Measurements from ENCODE around the gene TMEM121.
"Not testable (repeated sequence)": the region's sequence is repeated elsewhere in the genome, so short reads cannot be mapped to it uniquely, and the experiment has no call there.

Gene TMEM121

GRCh38 chr14:105561345-105561744, 35.0 kb downstream of the TMEM121 start:
- DNase-seq (ENCODE audit: low read depth); H3K4me3 ChIP-seq (ENCODE audit: low read depth, low read length): not testable (repeated sequence)

GRCh38 chr14:105562713-105563346, 36.4 kb downstream of the TMEM121 start:
- no peak for DNase-seq (ENCODE audit: low read depth)
- no peak overlapping the region for H3K4me3 ChIP-seq (ENCODE audit: low read depth, low read length)
- TF ChIP-seq CTCF (IDR thresholded peaks at IDR 0.05; ENCODE audit: low read depth, low read length, missing control alignments), result no peak

DNA sequence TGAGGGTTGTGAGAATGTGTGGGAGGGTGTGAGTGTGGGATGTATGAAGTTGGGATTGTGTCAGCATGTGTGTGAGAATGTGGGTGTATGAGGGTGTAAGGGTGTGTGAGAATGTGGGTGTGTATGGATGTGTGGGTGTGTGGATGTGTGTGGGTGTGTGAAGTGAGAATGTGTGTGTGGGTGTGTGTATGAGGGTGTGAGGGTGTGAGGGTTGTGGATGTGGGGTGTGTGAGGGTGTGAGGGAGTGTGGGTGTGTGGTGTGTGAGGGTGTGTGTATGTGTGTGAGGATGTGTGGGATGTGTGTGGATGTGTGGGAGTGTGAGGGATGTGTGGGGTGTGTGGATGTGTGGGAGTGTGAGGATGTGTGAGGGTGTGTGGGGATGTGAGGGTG, 37.0 kb downstream of the TMEM121 start:
- no peak for TF ChIP-seq CTCF (IDR thresholded peaks at IDR 0.05; ENCODE audit: low read depth, low read length, missing control alignments)
- no peak for DNase-seq (ENCODE audit: low read depth)
- H3K4me3 ChIP-seq (ENCODE audit: low read depth, low read length), result no peak overlapping the region

GRCh38 chr14:105564536-105564935, 38.2 kb downstream of the TMEM121 start:
- not testable (repeated sequence) for H3K4me3 ChIP-seq (ENCODE audit: low read depth, low read length); DNase-seq (ENCODE audit: low read depth)

DNA sequence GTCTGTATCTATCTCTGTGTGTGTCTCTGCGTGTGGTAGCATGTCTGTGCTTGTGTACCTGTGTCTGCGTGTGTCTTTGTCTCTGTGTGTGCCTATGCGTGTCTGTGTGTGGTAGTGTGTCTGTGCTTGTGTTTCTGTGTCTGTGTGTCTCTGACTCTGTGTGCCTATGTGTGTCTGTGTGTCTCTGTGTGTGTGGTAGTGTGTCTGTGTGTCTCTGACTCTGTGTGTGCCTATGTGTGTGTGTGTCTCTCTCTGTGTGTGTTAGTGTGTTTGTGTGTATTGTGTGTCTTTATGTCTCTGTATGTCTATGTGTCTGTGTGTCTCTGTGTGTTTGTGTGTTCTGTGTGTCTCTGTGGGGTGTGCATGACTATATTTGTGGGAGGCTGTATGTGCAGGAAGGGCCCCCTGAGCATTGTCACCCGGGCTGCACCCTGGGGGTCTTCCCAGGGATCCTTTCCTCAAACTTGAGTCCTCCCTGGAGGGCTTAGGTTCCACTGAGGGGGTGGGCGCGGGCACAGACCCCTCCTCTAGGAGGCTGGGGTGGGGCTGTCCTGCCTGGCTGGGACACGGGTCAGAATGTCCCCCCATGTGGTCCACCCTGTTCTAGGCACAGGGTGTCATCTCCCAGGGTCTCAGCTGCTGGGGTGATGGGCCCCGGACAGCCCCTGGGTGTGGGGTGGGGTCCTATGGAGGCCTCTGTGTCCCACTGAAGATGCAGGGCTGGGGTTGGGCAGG, 39.0 kb downstream of the TMEM121 start:
- H3K4me3 ChIP-seq (ENCODE audit: low read depth, low read length); DNase-seq (ENCODE audit: low read depth): not testable (repeated sequence)

DNA sequence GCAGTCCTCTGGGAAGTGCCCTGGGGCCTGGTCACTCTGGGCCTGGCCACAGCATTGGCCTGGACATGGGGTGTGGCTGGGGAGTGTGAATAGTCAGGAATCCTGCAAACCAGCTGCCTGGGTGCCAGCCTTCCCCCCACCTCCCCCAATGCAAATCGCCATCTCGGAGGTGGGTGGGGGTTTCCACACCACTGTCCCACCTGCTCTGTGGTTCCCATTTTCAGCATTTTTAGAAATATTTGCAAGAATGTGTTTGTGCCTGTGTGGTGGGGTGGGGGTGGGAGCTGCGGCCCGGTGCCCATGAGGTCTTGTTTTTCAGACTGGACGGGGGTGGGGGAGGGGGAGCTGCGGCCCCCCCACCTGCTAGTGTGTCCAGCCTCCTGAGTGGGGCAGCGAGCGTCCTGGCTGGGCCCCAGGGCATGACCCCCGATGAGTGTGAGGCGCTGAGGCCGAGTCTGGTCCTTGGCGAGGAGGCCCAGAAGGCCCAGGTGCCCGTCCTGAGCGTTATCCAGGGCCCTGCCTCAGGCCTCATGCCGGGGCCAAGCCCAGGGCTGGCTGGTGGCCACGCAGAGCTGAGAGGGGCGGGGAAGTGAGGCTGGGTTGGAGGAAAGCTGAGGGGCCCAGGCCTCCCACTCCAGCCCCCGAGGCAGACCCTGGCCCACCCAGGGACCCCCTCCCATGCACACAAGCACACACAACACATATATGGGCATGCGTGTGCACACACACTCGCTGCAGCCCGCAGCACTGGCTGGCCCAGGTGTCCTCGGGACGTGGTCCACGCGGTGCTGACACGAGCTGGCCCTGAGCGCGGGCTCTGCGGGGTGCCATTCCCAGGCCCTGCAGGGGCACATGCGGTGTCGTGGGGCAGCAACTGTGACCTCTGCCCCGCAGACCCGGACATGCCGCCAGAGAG, 40.1 kb downstream of the TMEM121 start:
- not testable (repeated sequence) for DNase-seq (ENCODE audit: low read depth); H3K4me3 ChIP-seq (ENCODE audit: low read depth, low read length)

GRCh38 chr14:105567164-105568103, 41.1 kb downstream of the TMEM121 start:
- H3K4me3 ChIP-seq (ENCODE audit: low read depth, low read length); DNase-seq (ENCODE audit: low read depth): not testable (repeated sequence)

DNA sequence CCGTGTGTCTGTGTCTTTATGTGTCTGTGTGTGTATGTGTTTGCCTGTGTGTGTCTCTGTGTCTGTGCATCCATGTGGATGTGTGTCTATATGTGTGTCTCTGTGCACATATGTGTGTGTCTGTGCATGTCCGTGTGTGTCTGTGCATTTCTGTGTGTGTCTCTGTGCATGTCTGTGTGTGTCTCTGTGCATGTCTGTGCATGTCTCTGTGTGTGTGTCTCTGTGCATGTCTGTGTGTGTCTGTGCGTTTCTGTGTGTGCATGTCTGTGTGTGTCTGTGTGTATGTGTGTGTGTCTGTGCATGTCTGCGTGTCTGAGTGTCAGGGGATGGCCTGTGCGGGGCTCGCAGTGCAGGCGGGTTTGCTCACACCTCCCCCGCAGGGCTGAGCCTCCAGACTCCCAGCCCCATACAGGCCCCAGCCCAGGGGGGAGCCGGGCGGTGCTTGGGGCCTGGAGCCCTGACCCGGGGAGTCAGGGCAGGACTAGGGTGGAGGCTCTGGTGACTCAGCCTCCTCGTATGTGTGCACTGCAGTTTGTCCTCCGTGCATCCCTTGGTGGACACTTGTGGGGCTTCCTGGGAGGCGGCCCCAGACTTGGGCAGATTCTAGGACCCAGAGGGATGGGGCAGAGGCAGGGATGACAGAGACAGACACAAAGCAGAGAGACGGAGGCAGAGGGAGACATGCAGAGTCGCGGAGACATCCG, 41.9 kb downstream of the TMEM121 start:
- not testable (repeated sequence) for DNase-seq (ENCODE audit: low read depth); H3K4me3 ChIP-seq (ENCODE audit: low read depth, low read length)

GRCh38 chr14:105568859-105569766, 42.7 kb downstream of the TMEM121 start:
- no peak for DNase-seq (ENCODE audit: low read depth)
- no peak for TF ChIP-seq CTCF (IDR thresholded peaks at IDR 0.05; ENCODE audit: low read depth, low read length, missing control alignments)
- H3K4me3 ChIP-seq (ENCODE audit: low read depth, low read length), result no peak overlapping the region

Data from GM12864 (cell line).